C1 segment of cervical spinal cord (tissue), 14 donors: ENCODE results near the gene FSHR.

Experiments used
- DNase-seq, 14 donors: peaks; one replicate each; lab custom pipeline; 2025; lab: John Stamatoyannopoulos, UW

FSHR gene

DNA sequence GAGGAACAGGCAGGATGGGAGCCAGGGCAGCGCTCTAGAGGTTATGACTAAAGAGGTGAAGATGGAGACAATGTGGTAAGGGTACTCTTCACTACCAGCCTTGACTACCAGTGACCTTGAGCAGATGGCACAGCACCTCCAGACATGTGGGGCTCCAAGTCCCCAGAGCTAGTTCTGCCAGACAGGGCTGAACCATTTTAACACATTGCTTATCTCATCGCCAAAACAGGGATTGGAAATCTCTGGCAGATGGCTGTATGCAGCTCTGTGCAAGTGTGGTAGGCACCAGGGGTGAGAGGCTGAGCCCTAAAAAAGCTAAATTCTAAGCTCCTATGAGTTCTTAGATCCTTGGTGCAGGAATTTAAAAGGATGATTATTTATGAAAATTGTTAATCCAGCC lies 41.3 kb downstream of the FSHR start:
- DNase-seq, result peak in 1 of 14 donors; percentile 82

DNA sequence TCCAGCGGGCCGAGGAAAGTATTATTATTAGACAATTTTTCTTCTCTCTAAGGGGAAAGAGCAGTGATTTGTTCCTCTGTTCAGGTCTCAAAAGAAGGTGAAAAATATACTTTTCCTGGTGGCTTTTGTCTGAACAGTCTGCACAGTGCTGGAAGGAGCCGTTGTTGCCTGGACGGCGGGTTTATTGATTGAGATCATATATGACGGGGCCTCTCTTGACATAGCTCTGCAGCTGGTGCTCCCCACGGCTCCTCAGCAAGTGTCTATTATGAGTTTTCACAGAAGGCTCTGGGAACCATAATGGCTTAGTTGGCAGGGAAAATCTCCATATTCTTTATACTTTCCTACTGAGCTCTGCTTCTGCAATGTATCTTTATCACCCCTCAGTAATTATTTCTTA lies 42.9 kb downstream of the FSHR start:
- DNase-seq, result no peak

DNA sequence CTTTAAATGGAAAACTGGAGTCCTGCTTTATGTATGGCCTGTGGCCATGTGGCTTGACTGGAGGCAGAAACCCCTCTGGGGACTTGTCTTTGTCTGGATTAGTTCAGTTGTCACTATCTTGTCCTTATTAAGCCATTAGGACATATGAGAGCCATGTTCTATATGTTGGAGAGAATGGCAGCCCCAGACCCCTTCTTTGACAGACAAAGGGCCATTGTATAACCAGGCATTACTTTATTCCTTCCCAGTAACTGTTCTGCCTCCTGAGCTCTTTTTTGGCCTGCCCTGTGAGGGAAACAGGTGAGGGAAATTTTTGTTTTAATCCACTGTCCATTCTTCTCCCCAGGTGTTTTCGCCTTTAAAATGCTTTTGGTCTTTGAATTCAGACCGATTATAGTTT lies 43.3 kb downstream of the FSHR start:
- peak in 1 of 14 donors; percentile 38 for DNase-seq

DNA sequence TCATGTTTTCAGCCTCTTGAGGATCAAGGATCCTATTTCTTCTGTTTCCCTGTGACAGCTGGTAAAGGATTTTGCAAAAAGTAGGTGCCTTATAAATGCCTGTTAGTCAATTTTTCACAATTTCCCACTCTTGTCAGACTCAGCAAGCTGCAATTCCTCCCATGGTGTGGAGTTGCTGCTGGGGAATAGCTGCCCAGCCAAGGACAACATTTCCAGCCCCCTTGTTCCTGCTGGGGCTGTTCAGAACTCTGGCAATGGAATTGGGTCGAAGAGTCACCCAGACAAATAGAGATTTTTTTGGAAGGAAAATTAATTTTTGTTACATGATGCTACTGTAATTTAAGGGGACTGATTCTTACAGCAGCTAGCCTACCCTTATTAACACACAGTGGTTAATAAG lies 43.7 kb downstream of the FSHR start:
- DNase-seq, result peak in 1 of 14 donors; percentile 48

DNA sequence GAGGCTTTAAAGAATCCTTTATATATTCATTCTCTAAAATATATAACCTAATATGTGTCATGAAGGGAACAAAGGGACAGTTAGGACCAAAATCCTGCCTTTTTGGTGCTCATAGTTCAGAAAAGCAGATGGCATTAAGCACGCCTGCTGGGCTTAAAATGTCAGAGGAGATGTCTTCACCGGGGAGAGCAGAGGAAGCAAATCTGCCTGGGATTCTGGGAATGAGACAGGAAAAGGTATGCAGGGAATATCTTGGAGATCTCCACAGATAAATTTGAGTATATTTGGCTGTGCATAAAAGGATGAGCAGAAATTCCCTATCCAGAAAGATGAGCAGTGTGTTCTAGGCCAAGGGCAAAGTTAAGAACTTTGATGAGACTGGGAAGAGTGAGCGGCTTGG lies 45.5 kb downstream of the FSHR start:
- DNase-seq, result peak in 1 of 14 donors; percentile 93

DNA sequence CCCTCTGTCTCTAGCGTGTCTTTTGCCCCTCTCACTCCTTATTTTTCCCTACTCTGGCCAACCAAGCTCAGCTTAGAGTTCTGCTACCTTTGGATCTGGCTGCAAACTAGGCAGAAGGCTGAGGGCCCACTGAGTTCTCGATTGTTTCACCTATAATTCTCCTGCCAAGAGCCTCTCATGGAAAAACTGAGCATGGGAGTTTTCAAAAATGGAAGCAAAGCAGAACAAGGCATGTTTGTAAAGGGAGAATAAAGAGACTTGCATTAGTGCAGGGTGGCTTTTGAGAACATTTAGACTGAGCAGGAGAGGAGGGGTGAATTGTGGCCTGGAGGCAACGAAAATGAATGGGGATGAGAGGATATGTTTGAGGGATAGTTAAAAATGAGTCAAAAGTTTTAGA lies 45.9 kb downstream of the FSHR start:
- peak in 1 of 14 donors; percentile 83 for DNase-seq

DNA sequence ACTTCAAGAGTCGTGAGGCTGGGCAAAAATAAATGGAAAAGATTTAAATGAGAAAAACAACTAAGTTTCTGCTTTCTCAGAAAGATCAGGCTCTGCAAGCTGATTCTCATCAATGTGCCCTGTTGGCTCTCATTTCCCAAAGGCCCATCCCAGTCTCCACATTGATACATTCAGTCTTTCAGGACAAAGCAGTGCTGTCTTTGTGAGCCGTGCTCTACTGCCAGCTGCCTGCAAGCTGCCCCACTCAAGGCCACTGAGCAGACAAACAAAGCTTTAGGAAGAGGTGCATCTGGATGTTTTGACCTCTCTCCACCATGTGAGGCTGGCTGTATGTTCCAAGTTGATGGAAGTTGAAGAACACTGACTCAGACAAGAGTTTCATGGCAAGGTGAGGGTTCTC lies 48.8 kb downstream of the FSHR start:
- peak in 4 of 14 donors; percentile 0 to 29 (median 0) for DNase-seq

DNA sequence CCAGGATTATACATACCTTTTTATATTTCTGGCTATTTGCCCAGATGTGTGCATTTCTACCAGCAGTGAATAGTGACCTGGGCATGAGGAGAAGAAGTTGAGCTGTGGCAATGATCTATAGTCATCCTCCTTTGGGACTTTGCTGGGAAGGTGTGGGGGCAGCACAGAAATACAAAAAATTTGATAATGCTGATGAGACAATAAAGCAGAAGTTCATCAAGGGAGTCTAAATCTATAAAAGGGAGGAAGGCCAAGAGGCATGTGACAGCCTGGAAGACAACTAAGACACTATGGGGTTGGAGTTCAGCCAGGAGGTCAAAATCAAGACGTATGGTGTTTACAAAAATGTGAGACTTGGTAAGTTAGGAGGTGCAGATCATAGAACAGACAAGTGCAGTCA lies 52.2 kb downstream of the FSHR start:
- no peak for DNase-seq

DNA sequence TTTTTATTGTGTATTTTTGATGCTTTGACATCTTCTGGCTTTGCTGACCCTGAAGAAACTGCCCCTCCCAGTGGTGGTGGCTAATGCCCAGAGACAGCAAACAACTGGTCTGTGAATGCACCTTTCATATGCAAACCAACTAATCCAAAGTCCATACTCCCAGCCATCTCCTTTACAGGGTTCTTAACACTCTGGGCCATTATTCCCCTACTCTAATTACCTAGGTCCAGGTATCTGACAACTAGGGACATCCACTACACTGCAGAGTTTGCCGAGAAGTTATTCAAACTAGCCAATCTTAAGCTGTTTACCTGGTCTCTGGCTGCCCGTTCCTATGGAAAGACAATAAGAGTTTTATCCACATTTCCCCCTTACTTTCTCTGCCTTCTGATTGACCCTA lies 73.6 kb downstream of the FSHR start:
- DNase-seq, result no peak

DNA sequence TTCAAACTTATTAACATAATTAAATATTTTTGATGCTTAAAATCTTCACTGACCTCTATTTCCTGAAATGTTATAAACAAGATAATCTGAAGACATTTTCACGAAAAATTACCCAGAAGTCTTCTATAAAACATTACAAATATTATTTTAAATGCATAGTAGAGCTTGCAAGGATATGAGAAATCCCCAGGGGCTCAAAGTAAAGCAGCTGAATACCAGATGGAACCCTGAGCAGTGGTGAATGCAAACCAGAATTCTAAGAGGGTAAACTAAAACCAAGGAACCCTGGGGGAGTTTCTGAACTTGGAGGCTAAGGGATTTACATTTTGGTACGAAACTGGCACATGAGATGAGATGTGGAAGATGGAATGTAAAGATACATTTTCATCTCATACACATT lies 83.6 kb downstream of the FSHR start:
- DNase-seq, result no peak

DNA sequence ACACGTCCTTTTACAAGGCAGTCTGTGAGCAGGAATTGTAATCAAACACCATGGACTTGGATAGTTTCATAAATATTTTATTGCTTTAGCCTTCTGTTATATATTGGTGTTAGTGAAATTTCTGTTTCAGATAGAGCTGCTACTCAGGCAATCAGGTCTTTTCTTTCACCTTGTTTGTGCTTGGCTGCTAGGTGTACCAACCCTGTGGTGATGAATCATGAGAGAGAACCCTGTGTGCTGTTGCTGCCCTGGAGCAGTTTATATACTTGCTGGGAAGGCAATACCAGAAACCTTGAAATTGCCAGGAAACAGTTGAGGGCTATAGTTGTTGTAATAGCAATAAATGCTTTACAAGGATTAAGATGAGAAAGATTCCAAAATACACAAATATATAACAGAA lies 84.5 kb downstream of the FSHR start:
- no peak for DNase-seq

DNA sequence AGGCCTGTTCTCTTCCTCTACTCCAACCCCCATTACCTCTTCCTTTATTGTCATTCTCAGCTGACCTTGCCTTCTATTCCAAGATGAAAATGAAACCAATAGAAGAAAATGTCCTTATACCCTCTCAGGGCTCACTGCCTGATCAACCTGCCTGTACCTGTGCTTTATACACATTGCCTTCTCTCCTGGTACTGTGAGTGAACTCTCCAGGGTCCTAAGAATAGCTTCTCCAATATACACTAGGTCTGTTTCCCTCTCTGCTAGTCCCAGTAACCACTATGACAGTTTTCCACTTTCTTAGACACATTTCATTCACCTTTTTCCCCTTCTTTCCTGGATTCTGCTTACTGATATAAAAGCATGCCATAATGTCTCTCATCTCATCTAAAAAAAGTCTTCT lies 85.7 kb downstream of the FSHR start:
- no peak for DNase-seq

DNA sequence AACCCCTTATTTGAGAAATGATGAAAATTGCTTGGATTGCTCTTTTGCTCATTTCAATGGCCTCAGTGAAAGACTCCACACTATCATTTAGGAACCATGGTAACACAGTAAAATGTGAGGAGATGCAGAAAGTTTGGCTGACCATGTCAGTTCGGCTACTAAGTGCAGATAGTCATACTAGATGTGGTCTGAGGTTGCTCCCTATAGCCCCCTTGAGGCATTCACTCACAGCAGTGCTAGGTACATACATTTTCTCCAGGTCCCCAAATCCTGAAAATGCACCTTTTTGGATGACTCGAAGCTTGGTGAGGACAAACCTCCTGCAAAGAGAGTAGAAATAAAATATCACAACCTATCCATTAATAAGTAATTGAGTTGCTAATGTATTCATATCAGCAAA lies 86.3 kb downstream of the FSHR start:
- DNase-seq, result no peak

DNA sequence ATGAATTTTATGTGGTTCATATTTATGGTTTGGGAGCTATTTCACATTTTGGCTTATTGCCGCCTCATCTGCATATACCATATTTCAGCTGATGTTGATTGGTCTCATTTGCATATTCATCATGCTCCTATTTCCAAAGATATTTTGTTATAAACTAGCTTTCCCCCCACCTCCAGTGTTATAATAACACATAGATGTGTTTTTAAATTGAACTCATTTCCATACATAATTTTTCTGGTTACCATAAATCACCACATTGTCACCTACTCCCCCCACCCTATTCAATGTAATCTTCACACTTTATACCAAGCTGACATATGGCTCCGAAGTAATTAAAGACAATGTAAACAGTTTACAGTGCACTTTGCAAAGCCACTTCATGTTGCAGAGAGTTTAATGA lies 101.2 kb downstream of the FSHR start:
- DNase-seq, result no peak

DNA sequence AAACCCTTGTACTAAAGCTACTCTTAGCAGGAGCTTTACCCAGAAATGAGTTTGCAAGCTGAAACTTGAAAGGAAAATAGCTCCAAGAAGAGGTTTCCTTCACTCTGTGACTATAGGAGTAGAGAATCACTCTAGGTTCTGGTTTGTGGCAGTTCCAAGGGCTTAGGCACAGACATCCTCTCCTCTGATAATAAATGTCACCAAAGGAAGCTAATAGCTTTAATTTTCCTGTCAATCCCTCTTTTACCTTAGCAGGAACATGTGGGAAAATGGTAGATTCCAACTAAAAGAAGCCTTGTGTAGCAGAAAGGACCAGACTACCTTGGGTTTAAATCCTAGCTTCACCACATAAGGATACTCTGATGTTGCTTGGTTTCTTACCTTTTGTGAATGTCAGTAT lies 104.0 kb downstream of the FSHR start:
- no peak for DNase-seq

DNA sequence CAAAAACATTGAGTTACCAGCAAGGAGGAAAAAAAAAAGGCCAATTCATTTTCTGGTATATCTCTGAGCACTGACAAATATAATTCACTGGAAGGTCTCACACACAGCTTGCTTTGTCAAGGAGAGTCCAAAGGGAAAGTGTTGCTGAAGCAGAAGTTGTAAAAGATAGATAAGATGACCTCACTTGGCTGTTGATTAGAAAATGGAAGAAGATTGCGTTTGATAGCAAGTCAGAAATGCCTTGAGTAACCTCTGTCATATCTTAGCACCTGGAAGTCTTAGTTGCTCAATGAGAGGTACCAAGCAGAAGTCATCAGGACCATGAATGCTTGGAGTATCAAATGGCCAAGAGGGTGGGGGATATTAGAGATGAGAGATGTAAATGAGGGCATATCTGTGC lies 105.2 kb downstream of the FSHR start:
- no peak for DNase-seq

DNA sequence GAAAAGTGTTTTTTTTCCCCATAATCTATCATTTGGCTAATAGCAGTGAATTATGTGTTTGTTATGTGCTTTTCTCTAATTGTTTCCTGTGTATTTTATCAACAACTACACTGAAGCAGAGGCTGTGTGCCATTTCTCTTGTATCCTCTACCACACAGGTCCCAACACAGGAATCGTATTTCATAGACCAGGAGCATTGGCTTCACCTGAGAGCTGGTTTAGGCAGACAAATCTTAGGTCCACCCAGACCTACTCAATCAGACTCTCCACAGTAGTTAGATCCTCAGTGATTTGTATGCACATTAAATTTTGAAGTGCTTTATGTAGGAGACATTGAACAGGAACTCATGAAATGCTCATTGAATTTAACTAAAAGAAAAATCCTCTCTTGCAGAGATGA lies 109.2 kb downstream of the FSHR start:
- DNase-seq, result no peak

DNA sequence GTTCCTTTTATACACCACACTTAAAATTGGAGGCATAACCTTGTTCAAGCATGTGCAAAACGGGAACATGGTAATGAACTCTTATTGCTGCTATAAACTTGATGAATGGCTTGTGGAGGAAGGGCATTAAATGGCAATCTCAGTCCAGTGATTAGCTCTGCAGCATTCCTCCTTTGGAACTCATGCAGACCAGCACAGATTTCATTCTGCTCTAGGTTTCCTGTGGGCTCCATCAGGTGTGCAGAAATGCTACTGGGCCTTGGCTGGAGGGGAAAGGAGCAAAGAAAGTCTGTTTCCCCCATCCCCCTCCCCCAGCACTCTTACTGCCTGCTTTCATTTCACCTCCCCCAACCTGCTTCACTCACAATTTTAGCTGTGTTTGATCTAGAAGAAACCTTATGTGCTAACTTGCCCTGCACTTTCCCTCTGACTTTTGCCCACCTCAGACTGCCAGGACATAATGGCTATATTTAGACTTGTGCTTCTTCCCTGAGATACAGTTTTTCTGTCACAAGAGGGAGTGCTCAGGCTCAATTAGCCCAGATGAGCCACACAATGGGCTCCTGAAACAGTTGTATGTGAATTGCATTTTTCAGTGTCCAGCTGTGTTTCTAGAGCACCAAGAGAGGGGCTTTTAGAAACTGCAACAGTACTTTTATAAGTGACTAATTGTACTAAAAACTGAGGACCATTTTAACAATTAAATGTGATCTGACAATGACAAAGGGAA lies 109.8 kb downstream of the FSHR start:
- no peak for DNase-seq

DNA sequence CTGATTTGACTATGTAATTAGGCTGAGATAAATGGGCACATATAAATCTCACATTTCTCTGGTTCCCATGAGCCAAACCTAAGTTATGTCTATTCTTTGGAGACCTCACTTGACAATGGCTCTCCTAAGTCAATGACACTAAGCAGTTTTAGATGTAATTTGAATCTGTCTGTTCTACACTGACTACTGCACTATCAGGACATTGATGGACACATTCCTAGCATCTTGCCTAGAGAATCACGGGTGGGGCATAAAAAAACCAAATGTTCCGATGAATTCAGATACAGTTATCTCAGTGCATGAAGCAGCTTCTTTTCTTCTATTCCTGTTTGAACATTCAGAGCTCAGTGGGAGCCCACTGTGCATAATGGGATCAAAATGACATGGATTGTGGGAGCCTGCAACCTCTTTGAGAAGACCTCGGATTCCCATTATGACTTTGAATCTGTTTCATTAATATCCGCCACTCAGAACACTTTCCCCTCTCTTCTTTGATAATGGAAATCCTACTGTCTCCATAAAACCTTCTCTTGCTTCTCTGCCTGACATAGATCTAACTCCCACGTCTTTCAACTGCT lies 110.8 kb downstream of the FSHR start:
- DNase-seq, result no peak

DNA sequence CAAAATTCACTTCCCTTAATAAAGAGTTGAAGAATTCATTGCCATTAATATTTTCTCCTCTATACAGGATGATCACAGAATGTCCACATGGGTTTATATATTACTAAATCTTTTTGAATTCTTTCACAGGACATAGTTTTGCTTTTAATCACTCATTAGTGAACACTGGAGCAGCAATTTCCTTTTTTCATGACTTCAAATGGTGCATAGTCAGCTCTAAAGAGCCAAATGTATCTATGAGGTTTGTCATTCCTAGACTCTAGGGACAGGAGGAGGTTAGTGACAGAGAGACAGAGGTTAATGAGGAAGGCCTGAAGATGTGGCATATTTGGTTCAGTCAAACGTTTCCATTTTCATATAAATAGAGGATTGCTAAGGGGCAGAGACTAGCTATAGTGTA lies 111.8 kb downstream of the FSHR start:
- DNase-seq, result no peak

DNA sequence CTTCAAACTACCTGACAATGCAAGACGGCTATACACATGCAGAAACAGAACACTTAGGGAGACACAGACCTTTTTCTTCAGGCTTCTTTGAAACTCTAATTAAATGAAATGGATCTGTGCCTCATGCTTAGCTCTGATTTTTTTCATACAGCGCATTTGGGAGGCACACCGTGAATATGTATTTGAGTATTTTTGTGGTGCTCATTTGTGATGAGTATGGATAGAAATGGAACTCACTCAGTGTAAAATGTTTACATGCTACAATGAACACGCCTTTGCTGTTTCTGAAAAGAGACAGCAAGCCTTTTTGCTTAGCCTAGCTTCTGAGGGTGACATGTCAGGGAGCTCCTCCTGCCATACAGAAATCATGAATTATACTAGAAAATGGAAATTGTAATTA lies 113.3 kb downstream of the FSHR start:
- no peak for DNase-seq

DNA sequence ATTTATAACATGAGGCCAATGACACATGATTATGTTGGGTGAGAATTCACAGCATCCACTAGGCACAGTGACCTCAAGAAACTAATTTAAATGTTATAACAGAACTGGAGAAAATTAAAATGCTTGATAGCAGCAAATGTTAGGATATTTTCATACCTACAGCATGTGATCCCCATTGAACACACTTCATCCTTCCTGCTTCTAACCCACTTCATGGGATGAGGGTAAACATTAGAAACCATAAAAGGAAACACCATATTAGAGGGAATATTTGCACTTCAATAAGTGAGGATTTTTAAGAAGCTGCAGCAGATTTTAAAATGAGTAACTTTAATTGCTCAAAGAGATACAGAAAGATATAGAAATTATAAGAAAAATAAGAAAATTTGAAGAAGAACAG lies 117.1 kb downstream of the FSHR start:
- no peak for DNase-seq

DNA sequence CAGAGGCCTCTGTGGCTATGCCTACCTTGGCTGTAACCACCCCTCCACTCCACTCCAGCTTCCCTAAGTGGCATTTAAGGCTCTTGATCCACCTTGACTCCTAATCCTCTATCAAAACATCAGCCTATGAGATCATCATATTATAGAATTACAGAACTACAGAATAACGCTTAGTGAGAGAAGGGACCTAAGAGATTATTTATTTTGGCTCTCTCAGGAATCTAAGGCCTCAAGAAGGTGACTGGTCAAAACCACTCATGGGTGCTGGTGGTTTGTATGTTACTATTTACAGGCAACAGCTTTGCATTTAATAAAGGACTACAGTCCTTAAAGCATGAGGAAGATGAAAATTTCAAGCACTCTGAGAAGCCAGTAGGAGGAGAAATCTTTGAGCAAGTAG lies 118.8 kb downstream of the FSHR start:
- DNase-seq, result no peak
